Colonic mucosa (tissue), 4 donors: ENCODE data around the gene MPPE1. TPM values are rescaled to one million over a fixed set of nuclear protein-coding genes. Genes with fewer than 3 reads are reported as not detected.

Experiments
- DNase-seq: peaks from one replicate; pipeline ENCODE4 v3.0.0-alpha.2; 2020
- H3K27ac ChIP-seq: fragments of 200-600 bp; one replicate; pipeline ENCODE4 v1.8.0; 2021
- H3K27me3 ChIP-seq: fragments of 200-600 bp; one replicate; pipeline ENCODE4 v1.8.0; 2021
- H3K36me3 ChIP-seq: fragments of 200-600 bp; one replicate; pipeline ENCODE4 v1.8.0; 2021
- H3K4me1 ChIP-seq: fragments of 200-600 bp; one replicate; pipeline ENCODE4 v1.8.0; 2021; ENCODE audit warnings: mild to moderate bottlenecking
- H3K4me3 ChIP-seq: fragments of 200-600 bp; one replicate; pipeline ENCODE4 v1.8.0; 2021
- H3K9ac ChIP-seq, 2 donors: one replicate each; pipeline ENCODE4 v1.7.0; 2013; ENCODE audit warnings: control low read depth in 2 of 2, low read depth in 2 of 2, low read length in 2 of 2
- H3K9me3 ChIP-seq: fragments of 200-600 bp; one replicate; pipeline ENCODE4 v1.8.0; 2021
- intact Hi-C: fragments of 100-400 bp; cut with DNase I; formaldehyde crosslinking; loops from one replicate; pipeline ENCODE4 v1.14.1; 2022
- total RNA-seq, 2 donors: library from RNA; stranded (reverse); fragmentation: NEBNext Ultra II Directional in 1 of 2; extraction: Animal tissue kit (Norgen Biotek cat#: 25700) in 1 of 2; gene quantifications; one replicate each; pipeline ENCODE4 v1.2.1, GENCODE V29; 2021
- TF ChIP-seq, protein P1 (sequence below): fragments of 200-600 bp; IDR thresholded peaks from one replicate; pipeline ENCODE4 v1.8.0; 2022; ENCODE audit warnings: antibody characterized with exemption, mild to moderate bottlenecking
- donor health status: healthy.
- donor health status: DM: no; HTN: no; CAD: no.
- donor health status: DM: no; HTN: no; CAD: no.

The MPPE1 gene
- total RNA-seq, 2 donors from 2014 or later, result 36.8 to 47.9 TPM

DNA sequence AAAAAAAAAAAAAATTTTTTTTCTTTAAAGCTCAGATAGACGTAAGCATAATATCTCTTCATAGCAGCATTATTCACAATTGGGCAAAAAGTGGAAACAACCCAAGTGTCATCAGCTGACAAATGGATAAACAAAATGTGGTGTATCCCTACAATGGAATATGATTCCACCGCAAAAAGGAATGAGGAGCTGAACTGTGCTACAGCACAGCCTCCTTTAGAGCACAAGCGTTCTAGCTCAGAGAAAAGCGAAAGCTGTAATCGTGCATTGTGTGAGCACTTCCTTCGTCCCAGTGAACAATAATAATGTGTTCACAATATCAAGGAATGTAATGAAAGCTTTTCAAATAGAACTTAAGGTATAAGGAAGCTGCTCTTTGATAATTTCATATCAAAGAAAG lies 68.6 kb downstream of the MPPE1 start:
- H3K9me3 ChIP-seq, result no peaks in the 10 kb centered on the region
- H3K4me1 ChIP-seq, result no peaks in the 10 kb centered on the region
- H3K27me3 ChIP-seq, result no peaks in the 10 kb centered on the region
- H3K4me3 ChIP-seq, result no peak overlapping the region
- no peak overlapping the region for H3K27ac ChIP-seq
- intact Hi-C loops, result no loop called here
- no peaks in the 10 kb centered on the region for H3K36me3 ChIP-seq
- no peak overlapping the region for H3K9ac ChIP-seq
- no peak for DNase-seq
- TF ChIP-seq, protein P1, sequence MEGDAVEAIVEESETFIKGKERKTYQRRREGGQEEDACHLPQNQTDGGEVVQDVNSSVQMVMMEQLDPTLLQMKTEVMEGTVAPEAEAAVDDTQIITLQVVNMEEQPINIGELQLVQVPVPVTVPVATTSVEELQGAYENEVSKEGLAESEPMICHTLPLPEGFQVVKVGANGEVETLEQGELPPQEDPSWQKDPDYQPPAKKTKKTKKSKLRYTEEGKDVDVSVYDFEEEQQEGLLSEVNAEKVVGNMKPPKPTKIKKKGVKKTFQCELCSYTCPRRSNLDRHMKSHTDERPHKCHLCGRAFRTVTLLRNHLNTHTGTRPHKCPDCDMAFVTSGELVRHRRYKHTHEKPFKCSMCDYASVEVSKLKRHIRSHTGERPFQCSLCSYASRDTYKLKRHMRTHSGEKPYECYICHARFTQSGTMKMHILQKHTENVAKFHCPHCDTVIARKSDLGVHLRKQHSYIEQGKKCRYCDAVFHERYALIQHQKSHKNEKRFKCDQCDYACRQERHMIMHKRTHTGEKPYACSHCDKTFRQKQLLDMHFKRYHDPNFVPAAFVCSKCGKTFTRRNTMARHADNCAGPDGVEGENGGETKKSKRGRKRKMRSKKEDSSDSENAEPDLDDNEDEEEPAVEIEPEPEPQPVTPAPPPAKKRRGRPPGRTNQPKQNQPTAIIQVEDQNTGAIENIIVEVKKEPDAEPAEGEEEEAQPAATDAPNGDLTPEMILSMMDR, result no peak

GRCh38 chr18:11834772-11835171 lies 73.3 kb downstream of the MPPE1 start:
- TF ChIP-seq, protein P1, result no peak
- no peak overlapping the region for H3K9ac ChIP-seq
- H3K4me1 ChIP-seq, result no peaks in the 10 kb centered on the region
- no peak overlapping the region for H3K4me3 ChIP-seq
- H3K9me3 ChIP-seq, result no peaks in the 10 kb centered on the region
- H3K27ac ChIP-seq, result no peak overlapping the region
- DNase-seq, result no peak
- intact Hi-C loops, result no loop called here
- no peaks in the 10 kb centered on the region for H3K27me3 ChIP-seq
- H3K36me3 ChIP-seq, result no peaks in the 10 kb centered on the region

Other genes with a start within 250 kb of the MPPE1 start
- 1 to 10 TPM; 2.0 to 2.6 TPM for gene GNAL, start 219.1 kb downstream of the MPPE1 start, total RNA-seq
- 10 to 100 TPM; 42.3 to 80.1 TPM for gene CHMP1B, start 56.9 kb downstream of the MPPE1 start, total RNA-seq
- gene IMPA2, start 73.2 kb upstream of the MPPE1 start, total RNA-seq, result 100 to 1,000 TPM; 150 to 201 TPM
- under 1 TPM; 0.19 to 0.40 TPM for gene ANKRD62, start 185.5 kb upstream of the MPPE1 start, total RNA-seq